Progenitor cell of endocrine pancreas (in vitro differentiated cells): ENCODE results near the gene ATP8B1. TPM values are rescaled to one million over a fixed set of nuclear protein-coding genes. Genes with fewer than 3 reads are reported as not detected.

Experiments
- DNase-seq: peaks from one replicate; pipeline ENCODE4 v3.0.0; 2021; ENCODE audit warnings: low spot score; ENCODE audit not compliant: unreplicated experiment
- H3K27ac Mint-ChIP-seq: 2 replicates; pipeline ENCODE4 v1.8.0; 2021; ENCODE audit warnings: mild to moderate bottlenecking, moderate library complexity, mixed read lengths
- H3K27me3 Mint-ChIP-seq: 2 replicates; pipeline ENCODE4 v1.8.0; 2021; ENCODE audit warnings: mixed read lengths
- H3K36me3 Mint-ChIP-seq: 2 replicates; pipeline ENCODE4 v1.8.0; 2022; ENCODE audit warnings: mixed read lengths; ENCODE audit not compliant: insufficient read depth
- H3K4me1 Mint-ChIP-seq: 2 replicates; pipeline ENCODE4 v1.8.0; 2021; ENCODE audit warnings: low read depth, mixed read lengths
- H3K4me3 Mint-ChIP-seq: 2 replicates; pipeline ENCODE4 v1.8.0; 2021; ENCODE audit warnings: low read depth, mild to moderate bottlenecking, moderate library complexity, mixed read lengths
- H3K9me3 Mint-ChIP-seq: 2 replicates; pipeline ENCODE4 v1.8.0; 2021; ENCODE audit warnings: low read depth, mixed read lengths
- CTCF ChIP-seq: fragments of 200-600 bp; sonication (generic); IDR thresholded peaks from one replicate; pipeline ENCODE4 v1.5.0; 2021; ENCODE audit warnings: antibody characterized with exemption, mild to moderate bottlenecking; ENCODE audit not compliant: unreplicated experiment
- total RNA-seq: library from RNA; stranded (reverse); gene quantifications from 2 replicates; pipeline ENCODE4 v1.2.1, GENCODE V29; 2021

ATP8B1 gene
- total RNA-seq, 1 donor from 2014 or later = 21.9 TPM

- Mint-ChIP-seq H3K27ac (no peak overlapping the region), H3K27me3 (no peaks in the 10 kb centered on the region), H3K9me3 (peaks cover under 1% of the 10 kb centered on the region), H3K36me3 (peaks cover 10% of the 10 kb centered on the region), H3K4me1 (peaks cover 7% of the 10 kb centered on the region), H3K4me3 (no peak overlapping the region)
- TF ChIP-seq CTCF = no peak
- DNase-seq = no peak
Observed at GRCh38 chr18:57764995-57765394, 38.1 kb downstream of the ATP8B1 start.

GRCh38 chr18:57764087-57764486 is 39.0 kb downstream of the ATP8B1 start:
- no peaks in the 10 kb centered on the region for H3K27me3 Mint-ChIP-seq
- H3K4me3 Mint-ChIP-seq = no peak overlapping the region
- peaks cover 3% of the 10 kb centered on the region for H3K9me3 Mint-ChIP-seq
- no peak for DNase-seq
- no peak for TF ChIP-seq CTCF
- peaks cover 4% of the 10 kb centered on the region for H3K4me1 Mint-ChIP-seq
- H3K27ac Mint-ChIP-seq = no peak overlapping the region
- H3K36me3 Mint-ChIP-seq = peaks cover 16% of the 10 kb centered on the region

- H3K4me1 Mint-ChIP-seq = peaks cover 2% of the 10 kb centered on the region
- no peak for DNase-seq
- H3K36me3 Mint-ChIP-seq = peaks cover 20% of the 10 kb centered on the region
- no peak overlapping the region for H3K4me3 Mint-ChIP-seq
- no peak for TF ChIP-seq CTCF
- H3K27ac Mint-ChIP-seq = no peak overlapping the region
- H3K27me3 Mint-ChIP-seq = no peaks in the 10 kb centered on the region
- H3K9me3 Mint-ChIP-seq = peaks cover 3% of the 10 kb centered on the region
Observed at GRCh38 chr18:57762686-57763085, 40.4 kb downstream of the ATP8B1 start.

GRCh38 chr18:57759650-57760049 is 43.5 kb downstream of the ATP8B1 start:
- peaks cover 12% of the 10 kb centered on the region for H3K4me1 Mint-ChIP-seq
- no peak overlapping the region for H3K27ac Mint-ChIP-seq
- DNase-seq = no peak
- TF ChIP-seq CTCF = no peak
- H3K27me3 Mint-ChIP-seq = no peaks in the 10 kb centered on the region
- peaks cover 26% of the 10 kb centered on the region for H3K36me3 Mint-ChIP-seq
- no peak overlapping the region for H3K4me3 Mint-ChIP-seq
- peaks cover 7% of the 10 kb centered on the region for H3K9me3 Mint-ChIP-seq

GRCh38 chr18:57755473-57756067 is 47.5 kb downstream of the ATP8B1 start:
- H3K4me3 Mint-ChIP-seq = no peak overlapping the region
- TF ChIP-seq CTCF = no peak
- H3K9me3 Mint-ChIP-seq = peaks cover 7% of the 10 kb centered on the region
- H3K27ac Mint-ChIP-seq = peak overlapping the region; percentile 69
- no peak for DNase-seq
- peaks cover 25% of the 10 kb centered on the region for H3K4me1 Mint-ChIP-seq
- H3K36me3 Mint-ChIP-seq = peaks cover 24% of the 10 kb centered on the region
- H3K27me3 Mint-ChIP-seq = no peaks in the 10 kb centered on the region
